Measurements from ENCODE around the gene FCSK.
"Not testable (repeated sequence)": the region's sequence is repeated elsewhere in the genome, so short reads cannot be mapped to it uniquely, and the experiment has no call there.

GRCh38 chr16:70524399-70524825, 70.0 kb downstream of the FCSK start:
- TF ChIP-seq CTCF (conservative IDR thresholded peaks at IDR 0.05 in 1 of 2, IDR thresholded peaks at IDR 0.05 in 1 of 2; ENCODE audit: extremely low read depth in 1 of 2, insufficient read depth in 1 of 2, low read depth in 1 of 2, low read length in 2 of 2); EZH2 (IDR thresholded peaks at IDR 0.05; ENCODE audit: borderline replicate concordance, low read length): not testable (repeated sequence)

Measured in mammary epithelial cell (primary cell).